Ecto neural progenitor cell (in vitro differentiated cells): Measurements from ENCODE around the gene MADCAM1.
"Not testable (repeated sequence)": the region's sequence is repeated elsewhere in the genome, so short reads cannot be mapped to it uniquely, and the experiment has no call there.

Experiments used
- DNase-seq: peaks from one replicate; pipeline ENCODE4 v3.0.0-alpha.2; 2018; ENCODE audit warnings: low spot score

Gene MADCAM1

DNA sequence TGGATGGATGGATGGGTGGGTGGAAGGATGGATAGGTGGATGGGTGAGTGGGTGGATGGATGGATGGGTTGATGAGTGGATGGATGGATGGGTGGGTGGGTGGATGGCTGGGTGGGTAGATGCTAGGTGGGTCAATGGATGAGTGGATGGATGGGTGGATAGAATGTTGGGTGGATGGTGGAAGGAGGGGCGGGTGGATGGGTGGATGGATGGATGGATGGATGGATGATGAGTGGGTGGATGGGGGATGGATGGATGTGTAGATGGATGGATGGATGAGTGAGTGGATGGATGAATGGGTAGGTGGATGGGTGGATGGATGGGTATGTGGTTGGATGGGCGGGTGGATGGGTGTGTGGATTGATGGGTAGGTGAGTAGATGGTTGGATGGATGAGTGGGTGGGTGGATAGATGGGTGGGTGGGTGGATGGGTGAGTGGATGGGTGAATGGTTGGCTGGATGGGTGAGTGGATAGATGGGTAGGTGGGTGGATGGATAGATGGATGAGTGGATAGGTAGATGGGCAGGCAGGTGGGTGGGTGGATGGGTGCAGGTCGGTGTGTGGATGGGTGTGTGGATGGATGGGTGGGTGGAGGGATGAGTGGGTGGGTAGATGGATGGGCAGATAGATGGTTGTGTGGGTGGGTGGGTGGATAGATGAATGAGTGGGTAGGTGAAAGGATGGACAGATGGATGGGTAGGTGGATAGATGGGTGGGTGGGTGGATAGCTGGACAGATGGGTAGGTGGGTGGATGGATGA is 31.1 kb upstream of the MADCAM1 start:
- no peak for DNase-seq

- no peak for DNase-seq
Measured at GRCh38 chr19:467554-467953, 28.7 kb upstream of the MADCAM1 start.

GRCh38 chr19:468587-469256 is 27.6 kb upstream of the MADCAM1 start:
- no peak for DNase-seq

DNA sequence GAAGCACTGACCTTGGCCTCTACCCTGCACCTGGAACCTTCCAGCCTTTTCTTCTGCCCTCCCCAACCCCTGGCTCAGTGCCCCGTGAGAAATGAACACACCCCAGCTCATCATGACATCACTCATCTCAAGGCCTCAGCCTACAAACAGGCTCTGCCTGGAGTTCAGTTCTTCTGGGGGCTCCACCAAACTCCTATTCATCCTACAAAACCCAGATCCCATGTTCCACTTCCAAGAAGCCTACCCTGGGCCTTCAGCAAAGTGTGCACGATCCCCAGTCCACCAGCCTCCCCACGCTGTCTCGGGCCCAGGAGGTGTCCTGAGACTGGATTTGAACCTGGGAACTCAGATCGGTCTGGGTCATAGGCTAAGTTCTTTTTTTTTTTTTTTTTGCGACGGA is 26.5 kb upstream of the MADCAM1 start:
- DNase-seq, result no peak

DNA sequence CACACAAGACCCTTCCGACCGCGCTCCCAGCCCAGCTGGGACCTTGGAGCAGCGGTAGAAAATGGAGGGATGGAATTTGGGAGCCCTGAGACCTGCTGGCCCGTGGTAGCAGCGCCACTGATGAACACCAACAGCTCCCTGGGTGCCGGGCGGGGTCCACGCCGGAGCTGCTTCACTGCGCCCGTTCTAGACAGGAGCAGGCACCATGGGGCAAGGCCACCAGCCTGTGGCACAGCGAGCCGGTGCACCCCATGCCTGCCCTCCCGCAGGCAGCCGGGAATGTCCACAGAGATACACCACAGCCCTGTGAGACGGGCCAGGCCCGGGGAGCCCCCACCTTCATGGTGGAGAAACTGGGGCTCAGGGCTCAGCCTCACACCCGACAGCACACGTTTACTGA is 25.6 kb upstream of the MADCAM1 start:
- DNase-seq, result no peak

- no peak for DNase-seq
Measured at GRCh38 chr19:472005-472858, 24.1 kb upstream of the MADCAM1 start.

DNA sequence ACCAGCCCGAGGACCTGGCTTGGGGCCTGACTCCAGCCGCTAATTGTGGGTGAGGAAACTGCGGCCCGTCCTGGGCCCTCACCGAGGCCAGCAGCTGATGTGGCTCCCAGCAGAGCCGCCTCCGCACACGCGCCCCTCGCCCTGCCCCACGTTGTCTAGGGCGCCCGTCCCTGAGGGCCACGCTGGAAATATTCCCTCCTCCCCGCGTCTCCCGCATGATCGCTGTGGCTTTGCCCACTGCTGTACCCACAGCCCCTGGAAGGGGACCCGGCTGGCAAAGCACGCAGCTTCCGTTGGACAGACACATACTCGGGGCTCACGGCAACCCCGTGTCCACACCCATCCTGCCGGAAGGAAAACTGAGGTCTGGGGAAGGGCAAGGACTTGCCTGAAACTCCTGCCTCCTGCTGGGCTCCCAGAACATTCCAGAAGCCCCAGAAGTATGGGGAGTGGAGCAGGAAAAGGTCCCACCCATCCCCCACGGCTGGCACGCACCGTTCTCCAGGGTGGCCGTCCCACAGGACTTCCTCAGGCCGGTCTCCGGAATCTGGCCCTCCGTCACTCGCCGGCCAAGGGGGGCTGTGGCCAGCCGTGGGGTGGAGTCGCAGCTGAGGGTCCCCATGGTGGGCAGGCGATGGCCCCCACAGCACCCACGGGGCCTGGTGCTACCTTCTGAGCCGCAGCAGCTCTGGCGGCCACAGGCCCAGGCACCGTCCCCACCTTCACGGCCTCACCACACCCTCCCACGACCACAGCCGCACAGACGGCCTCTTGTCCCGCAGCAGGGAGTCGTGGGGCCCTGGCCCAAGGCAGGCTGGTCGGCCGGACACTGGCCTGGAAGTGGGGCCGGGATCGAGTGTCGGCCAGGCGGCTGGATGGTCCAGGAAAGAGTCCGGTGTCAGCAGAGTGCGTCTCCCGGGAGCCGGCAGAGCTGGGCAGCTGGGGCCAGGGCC is 21.9 kb upstream of the MADCAM1 start:
- no peak for DNase-seq

DNA sequence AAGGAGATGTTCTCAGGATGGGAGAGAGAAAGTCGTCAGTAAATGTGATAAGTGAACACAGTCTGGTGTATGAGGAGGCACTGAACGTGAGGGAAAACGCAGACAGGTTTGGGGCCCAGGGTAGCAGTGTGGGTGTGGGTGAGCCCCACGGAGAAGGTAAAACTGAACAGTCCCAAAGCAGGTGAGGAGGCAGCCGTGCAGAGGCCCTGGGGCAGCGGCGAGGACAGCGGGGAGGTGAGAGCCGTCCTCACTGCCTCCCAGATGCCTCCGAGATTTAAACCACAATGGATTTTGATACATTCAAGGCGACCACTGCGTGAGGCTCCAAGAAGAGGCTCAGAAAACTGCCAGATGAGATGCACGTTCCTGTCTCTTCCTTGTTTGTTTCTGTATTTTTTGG is 20.9 kb upstream of the MADCAM1 start:
- no peak for DNase-seq

- DNase-seq, result no peak
Measured at GRCh38 chr19:478236-478903, 17.9 kb upstream of the MADCAM1 start.

DNA sequence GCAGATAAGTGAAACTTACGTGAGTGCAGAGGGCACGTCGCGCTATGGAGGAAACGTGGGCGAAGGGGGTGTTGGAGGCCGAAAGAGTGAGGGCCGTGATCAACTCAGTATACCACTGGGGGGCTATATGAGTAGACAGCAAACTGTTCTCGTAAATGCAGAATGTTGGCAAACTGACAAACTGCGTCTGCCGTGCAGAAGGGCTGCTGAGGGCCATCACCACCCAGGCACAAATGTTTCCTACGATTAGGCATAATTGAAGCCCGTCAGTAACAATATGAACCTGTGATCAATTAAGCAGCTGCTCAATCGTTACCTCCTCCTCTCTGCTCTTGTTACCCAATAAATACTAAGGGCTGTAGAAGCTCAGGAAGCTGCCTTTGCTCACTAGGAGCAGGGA is 17.3 kb upstream of the MADCAM1 start:
- no peak for DNase-seq

DNA sequence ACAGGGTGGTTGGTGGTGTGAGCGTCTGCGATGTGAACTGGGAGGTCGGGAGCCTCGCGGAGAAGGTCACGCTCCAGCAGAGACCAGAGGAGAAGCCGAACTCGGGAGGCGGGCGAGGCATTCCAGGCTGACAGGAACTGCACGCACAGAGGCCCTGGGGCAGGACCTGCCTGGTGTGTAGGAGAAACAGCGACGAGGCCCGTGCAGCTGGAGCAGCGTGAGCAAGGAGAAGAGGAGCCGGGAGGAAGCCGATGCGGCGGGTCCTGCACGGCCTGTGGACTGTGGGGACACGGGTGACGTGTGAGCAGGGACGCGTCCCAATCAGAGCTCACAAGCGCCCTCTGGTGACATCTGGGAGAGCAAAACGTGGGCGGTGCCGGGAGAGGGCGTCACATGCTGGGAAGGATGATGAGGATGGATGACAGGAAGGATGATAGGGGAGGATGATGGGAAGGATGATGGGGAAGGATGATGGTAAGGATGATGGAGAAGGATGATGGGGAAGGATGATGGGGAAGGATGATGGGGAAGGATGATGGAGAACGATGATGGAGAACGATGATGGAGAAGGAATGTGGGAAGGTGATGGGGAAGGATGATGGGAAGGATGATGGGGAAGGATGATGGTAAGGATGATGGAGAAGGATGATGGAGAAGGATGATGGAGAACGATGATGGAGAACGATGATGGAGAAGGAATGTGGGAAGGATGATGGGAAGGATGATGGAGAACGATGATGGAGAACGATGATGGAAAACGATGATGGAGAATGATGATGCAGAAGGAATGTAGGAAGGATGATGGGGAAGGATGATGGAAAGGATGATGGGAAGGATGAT is 16.1 kb upstream of the MADCAM1 start:
- DNase-seq, result peak; percentile 82

GRCh38 chr19:481100-481499 is 15.2 kb upstream of the MADCAM1 start:
- not testable (repeated sequence) for DNase-seq

DNA sequence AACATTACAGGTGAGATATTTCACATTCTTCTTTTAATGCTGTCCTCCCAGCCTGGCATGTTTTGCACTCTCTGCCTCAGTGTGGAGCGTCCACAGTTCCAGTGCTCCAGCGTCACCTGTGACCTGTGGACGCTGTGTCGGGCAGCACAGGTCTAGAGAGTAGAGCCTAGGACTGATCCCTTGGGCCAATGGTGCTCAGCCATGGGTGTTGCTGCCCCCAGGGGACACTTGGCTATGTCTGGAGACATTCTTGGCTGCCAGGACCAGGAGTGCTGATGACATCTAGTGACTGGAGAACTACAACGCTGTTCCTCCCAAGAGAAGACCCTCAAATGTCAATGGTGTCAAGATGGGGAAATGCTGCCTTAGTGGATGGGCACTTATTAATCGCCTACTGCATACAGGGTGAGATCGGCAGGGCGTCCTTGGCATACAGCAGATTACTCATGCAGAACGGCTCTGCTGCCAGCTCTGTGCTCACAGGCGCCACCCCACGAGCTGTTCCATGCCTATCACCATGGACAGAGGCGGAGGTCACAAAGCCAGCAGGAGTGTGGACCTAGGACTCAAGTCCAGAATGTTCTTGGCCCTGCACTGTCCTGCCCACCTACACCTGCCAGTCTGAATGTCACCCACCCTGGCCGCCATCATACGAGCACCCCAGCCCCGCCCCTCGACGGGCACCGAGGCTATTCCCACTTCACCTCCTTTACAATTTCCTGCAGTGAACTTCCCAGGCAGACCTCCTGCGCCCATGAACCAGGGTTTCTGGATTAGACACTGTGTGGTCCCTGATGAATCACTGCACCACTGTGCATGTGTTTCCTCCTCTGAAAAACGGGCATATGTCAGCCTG is 13.9 kb upstream of the MADCAM1 start:
- peak; percentile 58 for DNase-seq

DNA sequence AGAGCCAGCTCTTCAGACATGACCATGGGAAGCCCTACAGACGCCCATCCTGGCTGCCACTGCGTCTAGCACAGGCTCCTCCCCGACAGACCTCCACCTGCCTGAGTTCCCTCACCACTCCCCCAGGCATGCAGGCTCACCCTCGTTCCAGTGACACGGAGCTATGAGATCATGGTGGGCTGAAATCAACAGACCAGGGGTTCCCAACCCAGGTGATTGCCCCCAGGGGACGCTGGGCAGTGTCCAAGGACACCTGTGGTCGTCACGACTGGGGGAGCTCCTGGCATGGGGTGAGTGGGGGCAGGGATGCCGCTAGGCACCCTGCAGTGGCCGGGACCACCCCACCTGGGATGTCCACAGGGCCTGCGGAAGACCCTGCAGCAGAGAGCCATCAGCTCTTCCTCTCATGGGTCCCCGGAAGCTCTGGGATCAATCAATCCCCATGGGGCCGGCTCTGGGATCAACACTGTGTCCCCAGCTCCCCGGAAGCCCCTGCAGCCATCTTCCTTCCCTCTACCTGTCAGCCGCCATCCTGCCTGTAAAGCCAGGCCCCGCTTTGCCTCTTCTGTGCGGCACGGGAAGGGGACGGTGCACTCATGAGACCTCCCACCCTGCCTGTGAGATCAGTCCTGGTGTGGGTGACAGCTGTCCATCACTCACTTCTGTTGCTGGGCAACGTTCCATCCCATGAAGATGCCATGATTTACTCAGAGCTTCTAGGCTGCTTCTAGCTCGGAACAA is 12.8 kb upstream of the MADCAM1 start:
- DNase-seq, result no peak

- no peak for DNase-seq
Measured at GRCh38 chr19:484494-484893, 11.8 kb upstream of the MADCAM1 start.

GRCh38 chr19:485077-485476 is 11.2 kb upstream of the MADCAM1 start:
- no peak for DNase-seq

DNA sequence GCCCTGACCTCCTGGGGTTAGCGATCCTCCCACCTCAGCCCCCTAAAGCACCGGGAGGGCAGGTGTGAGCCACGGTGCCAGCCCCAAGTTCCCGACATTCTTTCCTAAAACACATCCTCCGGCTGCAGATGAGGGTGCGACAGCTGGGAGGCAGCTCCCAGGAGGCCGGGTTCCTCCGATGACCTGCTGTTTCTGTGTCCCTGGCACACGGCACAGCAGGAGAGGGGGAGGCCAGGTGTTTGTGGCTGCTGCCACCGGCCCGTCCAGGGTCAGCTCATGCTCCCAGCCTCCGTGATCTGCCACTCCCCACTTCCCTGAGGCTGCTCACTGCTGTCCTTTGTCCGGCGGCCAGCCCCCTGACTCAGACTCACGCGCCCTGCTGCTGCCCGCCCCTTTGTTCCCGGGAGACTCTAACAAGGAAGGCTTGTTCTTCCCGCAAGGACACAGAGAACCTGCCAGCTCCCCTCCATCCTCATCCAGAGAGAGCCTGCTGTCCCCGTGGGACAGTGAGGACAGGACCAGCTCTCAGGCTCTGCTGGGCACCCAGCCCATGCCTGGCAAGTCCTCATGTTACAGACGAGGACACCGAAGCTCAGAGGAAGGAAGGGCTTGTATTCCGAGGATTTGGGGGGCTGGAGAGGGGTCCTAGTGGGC is 10.6 kb upstream of the MADCAM1 start:
- DNase-seq, result peak; percentile 77
